ENCODE results near the gene OR6J1. TPM values are rescaled to one million over a fixed set of nuclear protein-coding genes. Genes with fewer than 3 reads are reported as not detected.
A peak's percentile ranks its signal among the peaks of the same experiment; 100 is the strongest.

The OR6J1 gene
- total and polyA plus RNA-seq, 10 of the 15 experiments (the other 5 are each of a cell fraction or from before 2014, with no cell fraction given), result not detected

GRCh38 chr14:22596354-22596879, 47.7 kb downstream of the OR6J1 start:
- FAIRE-seq (no peak), ATAC-seq (no peak), DNase-seq (ENCODE audit: low read depth, low spot score) (no peak)
- Histone ChIP-seq H3K9ac (ENCODE audit: control insufficient read depth, insufficient read depth, low read length) (no peak overlapping the region), H3K79me2 (ENCODE audit: control insufficient read depth, insufficient read depth, low read length) (no peaks in the 10 kb centered on the region), H3K27me3 (replicated peaks in 1 of 2; ENCODE audit: control insufficient read depth in 2 of 2, insufficient read depth in 2 of 2, low read length in 1 of 2) (no peaks in the 10 kb centered on the region; a peak in 1 of 4 replicates), H3K27ac (ENCODE audit: control insufficient read depth, insufficient read depth) (no peak overlapping the region), H3K4me2 (ENCODE audit: control insufficient read depth, insufficient read depth) (no peak overlapping the region), H3K9me3 (replicated peaks; ENCODE audit: control insufficient read depth, insufficient read depth, low read length) (no peaks in the 10 kb centered on the region), H4K20me1 (ENCODE audit: control insufficient read depth, insufficient read depth) (no peaks in the 10 kb centered on the region), H3K4me3 (no peak overlapping the region), H2AFZ (ENCODE audit: control insufficient read depth, low read depth, low read length) (no peak overlapping the region), H3K36me3 (ENCODE audit: control insufficient read depth in 2 of 2, insufficient read depth in 2 of 2, low read length in 1 of 2) (no peaks in the 10 kb centered on the region), H3K4me1 (ENCODE audit: control insufficient read depth, insufficient read depth, low read length) (peaks cover 12% of the 10 kb centered on the region)
- WGBS (ENCODE audit: insufficient coverage, insufficient replicate concordance, low lambda C conversion rate, missing lambda C conversion rate), result 36% methylated on average over 3 of the region's 3 CpGs
- intact Hi-C loops (cut with micrococcal nuclease; ENCODE audit: unreplicated experiment), result no loop called here
- ChIA-PET SMC1A (ENCODE audit: uncharacterized antibody, unreplicated experiment) (interaction anchor here (0.7 to 7.4 kb wide), 2 partner anchors 9 to 67 kb away, joined by 3 to 72 read pairs; partner anchors contain the start of gene DAD1), CTCF (interaction anchor here (1.6 to 5.5 kb wide), 2 partner anchors 25 to 256 kb away, joined by 4 to 48 read pairs; no protein-coding TSS in a partner anchor), RAD21 (ENCODE audit: unreplicated experiment) (interaction anchor here (1.9 to 4.1 kb wide), 2 partner anchors 26 to 57 kb away, joined by 7 to 29 read pairs; no protein-coding TSS in a partner anchor), POLR2A (interaction anchor here (6.0 kb wide), 1 partner anchor 9 kb away, joined by 91 read pairs; the partner anchor contains the start of gene DAD1)
- in situ Hi-C loops (cut with MboI), result no loop called here
- TF ChIP-seq SIX5 (IDR thresholded peaks at IDR 0.05; ENCODE audit: low read depth, low read length, severe bottlenecking), result no peak
- TF ChIP-seq ZNF207 (IDR thresholded peaks at IDR 0.05; ENCODE audit: borderline replicate concordance), result no peak
- no TSS peak for BruUV-seq (replicated peaks)

GRCh38 chr14:22594156-22594716, 49.9 kb downstream of the OR6J1 start:
- Histone ChIP-seq H3K9me3 (replicated peaks; ENCODE audit: control insufficient read depth, insufficient read depth, low read length) (no peaks in the 10 kb centered on the region), H3K27ac (ENCODE audit: control insufficient read depth, insufficient read depth) (no peak overlapping the region), H3K79me2 (ENCODE audit: control insufficient read depth, insufficient read depth, low read length) (no peaks in the 10 kb centered on the region), H3K27me3 (replicated peaks in 1 of 2; ENCODE audit: control insufficient read depth in 2 of 2, insufficient read depth in 2 of 2, low read length in 1 of 2) (no peaks in the 10 kb centered on the region; a peak in 1 of 4 replicates), H2AFZ (ENCODE audit: control insufficient read depth, low read depth, low read length) (no peak overlapping the region), H3K4me3 (no peak overlapping the region), H3K36me3 (ENCODE audit: control insufficient read depth in 2 of 2, insufficient read depth in 2 of 2, low read length in 1 of 2) (no peaks in the 10 kb centered on the region), H3K4me2 (ENCODE audit: control insufficient read depth, insufficient read depth) (no peak overlapping the region), H4K20me1 (ENCODE audit: control insufficient read depth, insufficient read depth) (no peaks in the 10 kb centered on the region), H3K9ac (ENCODE audit: control insufficient read depth, insufficient read depth, low read length) (no peak overlapping the region), H3K4me1 (ENCODE audit: control insufficient read depth, insufficient read depth, low read length) (peaks cover 1% of the 10 kb centered on the region)
- 44% methylated on average over 4 of the region's 4 CpGs for WGBS (ENCODE audit: insufficient coverage, insufficient replicate concordance, low lambda C conversion rate, missing lambda C conversion rate)
- CTCF ChIA-PET, result interaction anchor here (0.9 to 2.0 kb wide), 6 partner anchors 9 to 229 kb away, joined by 3 to 5 read pairs (median 4); no protein-coding TSS in a partner anchor
- in situ Hi-C loops (cut with MboI), result no loop called here
- RAD21 ChIA-PET (ENCODE audit: unreplicated experiment), result interaction anchor here (1.4 to 1.6 kb wide), 2 partner anchors 59 kb away, joined by 4 to 6 read pairs; no protein-coding TSS in a partner anchor
- BruUV-seq (replicated peaks), result no TSS peak
- intact Hi-C loops (cut with micrococcal nuclease; ENCODE audit: unreplicated experiment), result no loop called here
- POLR2A ChIA-PET, result interaction anchor here (0.6 kb wide), 1 partner anchor 33 kb away, joined by 6 read pairs; no protein-coding TSS in a partner anchor
- DNase-seq (ENCODE audit: low read depth, low spot score) (no peak), ATAC-seq (no peak), FAIRE-seq (no peak)
- SMC1A ChIA-PET (ENCODE audit: uncharacterized antibody, unreplicated experiment), result interaction anchor here (1.0 to 1.5 kb wide), 4 partner anchors 9 to 180 kb away, joined by 3 to 5 read pairs (median 4); no protein-coding TSS in a partner anchor
- TF ChIP-seq TBL1XR1 (IDR thresholded peaks at IDR 0.05; ENCODE audit: low read depth, low read length) (no peak), BCL3 (IDR thresholded peaks at IDR 0.05; ENCODE audit: borderline replicate concordance, insufficient read depth, low read depth, low read length, poor library complexity, severe bottlenecking) (peak; percentile 69), MLLT1 (IDR thresholded peaks at IDR 0.05) (no peak), CBX3 (IDR thresholded peaks at IDR 0.05; ENCODE audit: borderline replicate concordance, low read depth) (no peak), SMARCA5 (IDR thresholded peaks at IDR 0.05) (no peak), YY1 (IDR thresholded peaks at IDR 0.05; ENCODE audit: low read depth, low read length) (no peak), PBX3 (IDR thresholded peaks at IDR 0.05; ENCODE audit: insufficient replicate concordance, low read depth, low read length) (peak; percentile 6), NFXL1 (IDR thresholded peaks at IDR 0.05; ENCODE audit: borderline replicate concordance) (no peak), RB1 (IDR thresholded peaks at IDR 0.05; ENCODE audit: borderline replicate concordance) (no peak), SIN3A (IDR thresholded peaks at IDR 0.05; ENCODE audit: low read depth, low read length) (no peak)
